ENCODE results near the gene ESD.

The ESD gene

DNA sequence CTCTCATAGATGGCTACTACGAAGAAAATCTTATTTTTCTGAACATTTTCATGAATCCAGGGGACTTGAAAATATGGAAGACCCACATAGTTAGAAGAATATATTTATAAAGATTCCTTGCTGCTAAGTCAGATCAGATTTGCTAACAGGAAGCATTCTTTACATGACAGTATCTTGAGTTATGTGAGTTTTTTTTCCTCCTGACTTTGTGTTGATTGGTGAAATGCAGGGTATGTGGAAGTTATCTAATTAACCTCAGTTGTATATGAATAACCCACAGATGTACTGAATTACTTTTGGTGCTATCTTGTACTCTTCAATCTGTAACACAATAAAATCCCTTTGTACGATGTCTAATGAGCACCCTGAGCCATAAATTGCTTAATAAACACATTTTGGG lies 53.8 kb downstream of the ESD start:
- DNase-seq = no peak

DNA sequence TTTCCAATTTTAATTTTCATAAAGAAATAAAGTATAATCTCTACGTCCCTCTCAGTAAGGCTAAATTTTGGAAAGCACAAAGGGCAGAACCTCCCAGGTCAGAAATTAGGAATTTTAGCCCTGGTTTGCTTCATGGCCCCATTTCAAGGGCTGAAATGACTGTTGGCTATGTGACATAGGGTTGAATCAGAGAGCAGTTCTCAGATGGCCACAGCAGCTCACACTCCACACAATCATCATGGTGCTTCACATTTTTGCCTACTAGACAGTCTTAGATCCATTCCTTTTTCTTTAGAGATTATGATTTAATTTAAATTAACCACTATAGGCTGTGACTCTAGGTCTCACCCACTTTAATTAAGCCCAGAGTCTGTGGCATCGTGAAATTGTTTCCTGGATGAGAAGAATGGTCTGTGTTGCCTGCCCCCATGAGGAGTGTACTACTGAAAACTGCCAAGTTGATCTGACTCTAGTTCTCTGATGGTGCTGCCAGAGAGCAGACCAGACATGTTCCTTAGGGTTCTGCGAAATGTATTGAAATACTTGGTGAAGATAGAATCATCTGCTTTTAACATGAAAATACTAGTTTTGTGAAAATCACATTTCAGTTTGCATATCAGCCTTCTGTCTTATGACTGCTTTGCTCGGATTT lies 57.4 kb downstream of the ESD start:
- no peak for DNase-seq

DNA sequence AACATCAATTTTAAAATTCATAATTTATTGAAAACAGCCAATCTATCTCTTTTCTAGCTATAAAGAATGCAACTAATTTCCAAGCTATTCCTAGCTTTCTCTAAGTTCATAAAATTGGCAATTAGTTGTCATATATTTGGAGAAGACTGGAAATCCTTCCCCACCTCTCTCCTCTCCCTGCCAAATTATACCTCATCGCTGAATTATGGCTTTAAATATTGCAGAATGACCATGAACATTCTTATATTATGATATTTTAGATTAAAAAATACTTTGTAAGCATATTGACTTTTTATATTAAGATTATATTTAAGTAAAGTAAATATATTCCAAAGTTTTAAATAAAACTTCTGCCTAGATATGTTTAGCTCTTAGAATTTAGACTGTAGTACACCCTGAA lies 58.2 kb downstream of the ESD start:
- DNase-seq = no peak

DNA sequence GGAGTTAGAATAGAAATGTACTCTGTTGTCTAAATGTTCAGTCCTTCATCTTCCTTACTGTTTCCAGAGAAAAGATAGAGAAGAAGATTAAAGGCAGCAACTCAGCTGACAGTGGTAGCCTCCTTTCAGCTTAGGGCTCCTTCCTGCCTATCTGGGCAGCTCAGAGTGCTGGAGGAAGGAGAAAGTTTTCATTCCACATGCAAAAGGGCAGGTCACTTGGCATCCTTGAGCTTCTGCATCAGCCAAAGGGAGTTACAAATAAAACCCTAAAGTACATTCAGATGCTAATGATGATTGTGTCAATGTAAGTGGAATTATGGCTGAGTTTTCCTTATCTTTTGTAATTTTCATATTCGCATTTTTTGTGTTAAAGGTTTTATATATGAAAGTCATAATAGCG lies 58.9 kb downstream of the ESD start:
- DNase-seq = no peak

DNA sequence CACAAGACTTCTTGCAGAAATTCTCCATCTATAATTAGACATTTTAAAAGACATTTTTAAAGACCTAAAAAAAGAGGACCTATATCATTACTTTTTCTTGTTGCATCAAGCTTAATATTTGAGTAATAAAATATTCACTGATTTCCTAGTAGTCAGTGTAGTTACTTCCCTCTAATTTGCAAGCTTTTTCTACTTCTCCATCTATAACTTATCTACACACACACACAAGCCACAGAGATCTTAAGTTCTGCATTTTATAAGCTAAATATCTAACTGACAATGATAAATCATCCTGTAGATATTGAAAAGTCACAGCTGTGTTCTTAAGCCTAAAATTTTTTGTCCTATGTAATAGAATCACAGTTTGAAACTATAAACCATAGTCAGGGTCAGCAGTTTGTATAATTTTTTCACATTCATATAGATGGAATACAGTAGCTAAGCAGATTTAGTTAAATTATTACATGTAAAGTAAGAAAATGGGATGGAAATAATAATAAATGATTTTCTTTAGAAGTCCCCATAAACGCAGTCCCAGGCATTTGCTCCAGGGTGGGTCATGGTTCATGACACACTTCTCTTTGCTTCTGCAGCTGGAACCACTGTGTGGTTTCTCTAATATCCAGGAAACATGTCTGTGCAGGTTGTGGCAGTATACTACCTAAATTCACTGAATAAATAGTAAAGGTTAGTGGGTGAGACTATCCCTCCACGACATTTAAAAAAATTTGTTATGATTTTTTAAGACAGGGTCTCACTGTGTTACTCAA lies 60.2 kb downstream of the ESD start:
- no peak for DNase-seq

DNA sequence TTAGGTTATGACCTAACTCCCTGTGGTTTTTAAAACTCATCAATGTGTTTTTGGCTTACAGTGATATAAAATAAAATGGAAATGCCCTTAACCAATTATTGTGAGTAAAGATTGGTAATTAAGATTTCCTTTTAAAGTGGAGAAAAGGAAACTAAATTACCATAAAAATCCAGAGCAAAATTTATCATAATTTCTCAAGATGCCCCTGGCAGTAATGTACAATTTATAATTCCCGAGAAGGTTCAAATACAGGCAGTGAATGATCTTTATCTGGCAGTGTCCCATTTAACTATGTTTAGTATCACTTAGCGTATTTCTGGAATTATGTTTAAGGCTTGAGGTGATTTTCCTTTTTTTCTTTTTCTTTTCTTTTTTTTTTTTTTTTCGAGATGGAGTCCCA lies 61.5 kb downstream of the ESD start:
- no peak for DNase-seq

DNA sequence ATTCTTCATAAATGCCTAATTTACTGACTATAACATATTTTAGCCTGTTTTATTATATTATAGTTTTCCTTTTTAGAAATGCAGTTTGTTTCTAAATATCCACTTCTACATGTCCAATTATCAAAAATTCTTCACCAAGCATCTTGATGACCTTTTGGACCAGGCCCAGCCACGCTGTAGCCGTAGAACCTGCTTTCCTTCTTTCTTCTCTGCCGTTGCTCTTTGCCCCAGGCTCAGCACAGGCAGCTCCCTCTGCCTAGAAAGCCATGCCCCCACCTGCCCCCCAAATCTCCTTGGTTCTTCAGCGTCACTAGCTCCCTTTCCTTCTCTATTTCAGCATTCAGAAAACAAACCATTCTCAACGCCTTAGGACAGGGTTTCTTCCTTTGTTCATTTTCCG lies 65.4 kb downstream of the ESD start:
- no peak for DNase-seq

DNA sequence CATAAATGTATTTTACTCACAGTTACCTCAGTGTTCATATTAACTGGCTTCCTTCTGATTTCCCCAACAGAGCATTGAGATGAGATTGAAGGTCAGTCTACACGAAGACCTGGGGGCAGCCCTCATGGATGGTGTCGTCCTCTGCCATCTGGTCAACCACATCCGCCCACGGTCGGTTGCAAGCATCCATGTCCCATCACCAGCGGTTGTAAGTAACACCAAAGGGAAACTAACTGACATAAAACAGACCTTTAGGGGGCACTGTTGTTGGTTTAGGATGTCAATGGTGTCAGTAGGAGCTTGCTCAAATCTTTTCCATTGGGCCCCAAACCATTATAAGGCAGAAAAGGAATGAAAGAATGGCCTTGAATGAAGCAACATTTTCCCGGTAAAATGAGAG lies 68.2 kb downstream of the ESD start:
- DNase-seq = peak; percentile 18

DNA sequence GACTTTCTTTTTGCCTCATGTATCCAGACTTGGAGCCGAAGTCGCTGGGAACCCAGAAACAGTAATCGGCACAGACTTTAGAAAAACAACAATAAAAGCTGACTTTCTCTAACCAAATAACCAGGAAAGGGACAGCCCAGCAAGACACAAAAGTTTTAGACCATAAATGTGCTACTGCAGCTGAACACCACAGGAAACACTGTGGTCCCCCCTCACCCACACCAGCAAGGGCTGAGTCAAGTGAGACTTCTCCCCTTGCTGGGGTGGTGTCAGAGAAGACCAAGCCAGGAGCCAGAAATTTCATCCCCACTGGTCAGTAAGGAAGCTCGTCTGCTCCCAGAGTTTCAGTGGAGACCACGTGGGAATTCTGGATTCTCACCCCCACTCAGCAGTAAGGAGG lies 70.6 kb downstream of the ESD start:
- no peak for DNase-seq

Data from stimulated activated CD4-positive, alpha-beta T cell treated with anti-CD3 and anti-CD28 coated beads, Interleukin-1b, Interleukin-23, amount 100 ng/mL, for 48 hours (primary cell).